Measurements from ENCODE around the gene RNF103.
A peak's percentile ranks its signal among the peaks of the same experiment; 100 is the strongest.
"Not testable (repeated sequence)": the region's sequence is repeated elsewhere in the genome, so short reads cannot be mapped to it uniquely, and the experiment has no call there.

Gene RNF103

GRCh38 chr2:86623043-86623493 lies 597 bp downstream of the RNF103 start:
- DNase-seq (ENCODE audit: low read depth in 2 of 2): peak in 1 of 2 donors; percentile 13

- DNase-seq (ENCODE audit: low read depth in 2 of 2): no peak
These were observed 1.1 kb downstream of the RNF103 start for GRCh38 chr2:86622519-86623042.

- DNase-seq (ENCODE audit: low read depth in 2 of 2): no peak
These were observed 2.3 kb downstream of the RNF103 start for GRCh38 chr2:86621280-86621943.

- DNase-seq (ENCODE audit: low read depth in 2 of 2): no peak
These were observed 5.9 kb downstream of the RNF103 start for GRCh38 chr2:86617738-86618137.

- DNase-seq (ENCODE audit: low read depth in 2 of 2): no peak
These were observed 6.5 kb downstream of the RNF103 start for GRCh38 chr2:86617153-86617552.

DNA sequence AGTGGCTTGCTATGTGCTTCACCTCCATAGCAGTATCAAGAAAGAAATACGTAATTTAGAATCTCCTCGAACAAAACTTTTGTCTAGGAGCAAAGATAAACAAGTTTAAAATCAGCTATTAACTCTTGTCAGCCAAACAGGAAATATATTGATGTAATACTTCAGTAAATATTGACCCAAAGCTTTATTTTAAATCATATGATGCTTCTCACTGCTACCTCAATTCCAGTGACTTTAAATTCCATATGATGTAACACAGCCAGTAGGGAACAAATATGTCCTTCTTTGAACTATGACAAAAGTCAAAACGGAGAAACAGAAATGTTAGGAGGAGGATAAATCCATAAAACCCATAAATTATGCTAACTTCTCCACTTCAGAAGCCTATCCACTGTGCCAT lies 7.2 kb downstream of the RNF103 start:
- DNase-seq (ENCODE audit: low read depth in 2 of 2): no peak

GRCh38 chr2:86615596-86615995 lies 8.1 kb downstream of the RNF103 start:
- DNase-seq (ENCODE audit: low read depth in 2 of 2): no peak

DNA sequence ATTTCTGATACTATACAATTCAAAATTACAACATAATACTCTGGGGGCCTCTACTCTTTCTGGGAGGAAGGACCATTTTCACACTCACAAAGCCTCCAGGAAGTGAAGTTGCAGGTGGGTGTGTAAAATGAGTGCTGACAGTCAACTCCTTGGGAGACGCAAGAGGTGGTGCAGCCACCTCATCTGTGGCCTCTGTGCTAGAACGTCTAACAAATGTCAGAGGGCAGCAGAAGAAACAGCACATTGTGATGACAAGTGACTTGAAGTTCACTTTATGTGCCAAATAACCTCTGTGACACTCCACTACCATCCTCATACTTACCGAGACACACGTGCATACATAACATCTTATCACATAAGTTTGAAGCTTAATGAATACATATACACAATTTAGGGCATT lies 10.2 kb downstream of the RNF103 start:
- no peak for DNase-seq (ENCODE audit: low read depth in 2 of 2)

GRCh38 chr2:86610871-86611270 lies 12.8 kb downstream of the RNF103 start:
- no peak for DNase-seq (ENCODE audit: low read depth in 2 of 2)

GRCh38 chr2:86608832-86609410 lies 14.7 kb downstream of the RNF103 start:
- DNase-seq (ENCODE audit: low read depth in 2 of 2): no peak

- DNase-seq (ENCODE audit: low read depth in 2 of 2): no peak
These were observed 19.8 kb downstream of the RNF103 start for GRCh38 chr2:86603905-86604304.

DNA sequence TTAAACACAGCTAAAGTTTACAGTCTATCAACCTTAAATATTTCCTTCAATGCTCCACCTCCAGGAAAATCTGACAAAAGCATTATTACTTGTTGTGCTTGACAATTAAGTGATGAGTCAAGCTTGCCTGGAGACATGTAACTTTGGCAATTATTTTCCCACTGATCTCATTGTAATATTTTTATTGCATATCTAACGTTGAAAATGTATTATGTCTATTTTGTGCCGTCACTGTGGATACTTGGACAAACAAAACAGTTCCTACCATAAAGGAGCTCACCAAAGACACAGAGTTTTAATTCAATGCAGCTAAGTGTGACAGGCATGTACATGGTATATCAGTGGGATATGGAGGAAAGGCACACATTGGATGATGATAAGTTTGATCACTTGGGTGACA lies 24.7 kb downstream of the RNF103 start:
- DNase-seq (ENCODE audit: low read depth in 2 of 2): no peak

DNA sequence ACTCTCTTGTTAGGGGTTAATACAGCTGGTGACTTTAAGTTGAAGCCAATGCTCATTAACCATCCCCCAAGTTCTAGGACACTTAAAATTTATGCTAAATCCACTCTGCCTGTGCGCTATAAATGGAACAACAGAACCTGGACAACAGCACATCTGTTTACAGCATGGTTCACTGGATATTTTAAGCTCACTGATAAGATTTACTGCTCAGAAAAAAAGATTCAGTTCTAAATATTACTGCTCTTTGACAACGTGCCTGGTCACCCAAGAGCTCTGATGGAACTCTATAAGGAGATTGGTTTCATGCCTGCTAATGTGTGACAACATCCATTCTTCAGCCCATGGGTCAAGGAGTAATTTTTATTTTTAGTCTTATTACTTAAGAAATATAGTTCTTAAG lies 27.5 kb downstream of the RNF103 start:
- no peak for DNase-seq (ENCODE audit: low read depth in 2 of 2)

DNA sequence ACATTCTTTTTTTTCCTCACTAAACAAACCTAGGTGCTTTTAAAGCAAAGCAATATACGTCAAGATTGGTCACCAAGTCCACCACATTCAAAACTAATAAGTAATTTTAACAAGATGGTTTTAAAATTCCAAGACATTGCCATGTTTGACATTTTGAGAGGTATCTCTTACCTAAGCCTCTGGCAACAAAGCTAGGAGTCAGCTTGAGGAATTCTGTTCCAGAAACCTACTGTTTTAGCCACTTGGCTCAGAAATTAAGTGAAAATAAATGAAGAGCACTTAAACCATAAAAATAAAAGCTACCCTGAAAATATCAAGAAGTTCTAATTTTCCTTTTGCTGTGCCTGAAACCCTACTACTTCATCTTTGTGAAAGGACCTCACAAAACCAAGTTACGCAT lies 30.4 kb downstream of the RNF103 start:
- DNase-seq (ENCODE audit: low read depth in 2 of 2): no peak

- DNase-seq (ENCODE audit: low read depth in 2 of 2): no peak
These were observed 31.0 kb downstream of the RNF103 start for GRCh38 chr2:86592547-86593230.

GRCh38 chr2:86589701-86590100 lies 34.0 kb downstream of the RNF103 start:
- not testable (repeated sequence) for DNase-seq (ENCODE audit: low read depth in 2 of 2)

DNA sequence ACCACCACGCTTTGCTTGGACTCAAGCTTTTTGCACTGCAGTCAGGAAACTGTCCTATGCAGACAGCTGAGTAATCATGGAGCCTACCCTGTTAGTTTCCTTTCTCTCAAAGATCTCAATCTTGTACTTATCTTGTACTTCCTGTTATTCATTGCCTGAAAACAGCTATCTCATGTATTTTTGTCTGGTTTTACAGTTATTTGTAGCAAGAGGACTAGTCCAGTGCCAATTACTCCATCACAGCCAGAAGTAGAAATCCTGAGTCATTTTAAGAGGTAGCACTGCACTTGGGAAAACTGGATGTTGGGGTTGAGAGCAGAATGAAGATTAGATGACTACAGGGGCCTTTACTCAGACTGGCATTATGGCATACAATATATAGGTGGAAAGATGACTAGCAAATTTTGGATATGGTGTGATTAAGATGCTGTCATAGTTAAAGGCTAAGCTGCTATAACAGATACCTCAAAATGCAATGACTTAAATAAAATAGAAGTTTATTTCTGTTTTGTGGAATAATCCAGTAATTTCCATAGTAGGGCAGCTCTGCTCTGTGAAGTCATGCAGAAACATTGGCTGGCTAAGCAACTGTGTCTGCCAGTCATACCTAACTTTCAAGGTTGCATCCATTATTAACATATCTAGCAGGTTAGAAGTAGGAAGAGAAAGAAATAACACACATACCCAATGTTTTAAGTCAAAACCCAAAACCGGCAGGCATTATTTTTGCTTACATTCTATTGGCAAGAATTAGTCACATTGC lies 39.3 kb downstream of the RNF103 start:
- DNase-seq (ENCODE audit: low read depth in 2 of 2): no peak

DNA sequence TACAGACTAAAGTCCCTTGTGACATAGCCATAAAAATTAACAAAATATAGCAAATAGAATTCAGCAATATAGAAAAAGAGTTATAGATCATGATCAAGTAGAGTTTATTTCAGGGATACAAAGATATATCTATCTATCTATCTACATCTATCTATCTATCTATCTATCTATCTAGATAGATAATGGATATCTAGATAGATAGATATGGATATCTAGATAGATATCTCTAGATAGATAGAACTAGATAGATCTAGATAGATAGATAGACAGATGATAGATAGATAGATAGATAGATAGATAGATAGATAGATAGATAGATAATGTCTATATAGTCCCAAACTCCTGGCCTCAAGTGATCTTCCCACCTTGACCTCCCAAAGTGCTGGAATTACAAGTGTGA lies 43.1 kb downstream of the RNF103 start:
- no peak for DNase-seq (ENCODE audit: low read depth in 2 of 2)

- DNase-seq (ENCODE audit: low read depth in 2 of 2): no peak
These were observed 45.7 kb downstream of the RNF103 start for GRCh38 chr2:86577817-86578456.

DNA sequence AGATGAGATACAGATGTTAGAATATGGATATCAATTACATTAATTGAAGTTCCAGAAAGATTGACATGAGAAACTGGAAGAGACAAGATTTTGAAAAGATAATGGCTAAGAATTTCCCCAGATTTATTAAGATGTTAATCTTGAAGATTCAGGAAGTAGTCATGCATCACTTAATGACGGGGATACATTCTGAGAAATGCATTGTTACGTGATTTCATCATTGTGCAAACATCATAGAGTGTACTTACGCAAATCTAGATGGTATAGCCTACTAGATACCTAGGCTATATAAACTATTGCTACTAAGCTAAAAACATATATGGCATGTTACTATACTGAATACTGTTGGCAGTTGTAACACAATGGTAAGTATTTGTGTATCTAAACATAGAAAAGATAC lies 53.6 kb downstream of the RNF103 start:
- DNase-seq (ENCODE audit: low read depth in 2 of 2): no peak

DNA sequence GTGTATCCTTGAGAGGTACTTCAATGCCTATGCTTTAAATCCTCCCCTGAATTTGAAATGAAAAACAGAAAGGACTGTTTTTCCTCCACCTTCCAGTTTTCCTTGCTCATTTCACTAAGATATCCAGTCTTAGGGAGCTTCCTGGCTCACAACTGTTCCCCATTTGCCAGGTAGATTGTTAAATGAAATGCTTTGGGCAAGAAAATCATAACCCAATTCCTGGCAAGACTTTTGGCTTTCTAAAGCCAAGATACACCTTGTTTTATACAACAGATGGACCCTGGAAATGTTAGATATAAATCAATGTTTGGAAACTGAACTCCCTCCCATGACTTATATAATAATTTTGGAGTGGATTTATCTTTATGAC lies 56.9 kb downstream of the RNF103 start:
- DNase-seq (ENCODE audit: low read depth in 2 of 2): no peak

Measured in activated CD8-positive, alpha-beta memory T cell treated with anti-CD3 and anti-CD28 coated beads for 4 hours (primary cell).